ENCODE results near the gene AKR1D1. TPM values are rescaled to one million over a fixed set of nuclear protein-coding genes. Genes with fewer than 3 reads are reported as not detected.

AKR1D1 gene
- total and polyA plus RNA-seq, 10 of the 15 experiments (the other 5 are each of a cell fraction or from before 2014, with no cell fraction given): 0.09 to 0.34 TPM; not detected in 8

DNA sequence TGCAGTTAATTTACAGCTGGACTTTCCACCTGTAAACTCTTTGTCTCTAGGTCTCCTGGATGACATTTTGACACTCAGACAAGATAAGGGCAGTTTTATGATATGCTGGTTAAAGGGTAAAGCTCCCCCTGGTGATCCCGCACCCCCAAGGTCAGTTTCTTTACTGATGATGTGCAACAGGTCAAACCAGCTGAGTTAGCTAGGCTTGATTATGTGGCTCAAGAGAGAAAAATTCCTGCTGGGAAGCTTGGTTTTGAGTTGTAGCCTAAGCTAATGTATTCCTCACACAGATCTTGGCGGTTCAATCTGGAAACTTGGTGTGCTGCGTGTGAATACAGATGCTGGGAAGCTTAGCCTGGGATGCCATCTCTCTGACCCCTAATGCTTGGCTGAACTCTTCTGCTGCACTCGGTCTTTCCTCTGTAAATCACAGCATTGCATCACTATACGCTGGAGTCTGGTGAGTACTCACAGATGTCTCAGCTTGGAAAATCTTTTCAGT is 11.4 kb upstream of the AKR1D1 start (continued):
- TF ChIP-seq, protein P1, sequence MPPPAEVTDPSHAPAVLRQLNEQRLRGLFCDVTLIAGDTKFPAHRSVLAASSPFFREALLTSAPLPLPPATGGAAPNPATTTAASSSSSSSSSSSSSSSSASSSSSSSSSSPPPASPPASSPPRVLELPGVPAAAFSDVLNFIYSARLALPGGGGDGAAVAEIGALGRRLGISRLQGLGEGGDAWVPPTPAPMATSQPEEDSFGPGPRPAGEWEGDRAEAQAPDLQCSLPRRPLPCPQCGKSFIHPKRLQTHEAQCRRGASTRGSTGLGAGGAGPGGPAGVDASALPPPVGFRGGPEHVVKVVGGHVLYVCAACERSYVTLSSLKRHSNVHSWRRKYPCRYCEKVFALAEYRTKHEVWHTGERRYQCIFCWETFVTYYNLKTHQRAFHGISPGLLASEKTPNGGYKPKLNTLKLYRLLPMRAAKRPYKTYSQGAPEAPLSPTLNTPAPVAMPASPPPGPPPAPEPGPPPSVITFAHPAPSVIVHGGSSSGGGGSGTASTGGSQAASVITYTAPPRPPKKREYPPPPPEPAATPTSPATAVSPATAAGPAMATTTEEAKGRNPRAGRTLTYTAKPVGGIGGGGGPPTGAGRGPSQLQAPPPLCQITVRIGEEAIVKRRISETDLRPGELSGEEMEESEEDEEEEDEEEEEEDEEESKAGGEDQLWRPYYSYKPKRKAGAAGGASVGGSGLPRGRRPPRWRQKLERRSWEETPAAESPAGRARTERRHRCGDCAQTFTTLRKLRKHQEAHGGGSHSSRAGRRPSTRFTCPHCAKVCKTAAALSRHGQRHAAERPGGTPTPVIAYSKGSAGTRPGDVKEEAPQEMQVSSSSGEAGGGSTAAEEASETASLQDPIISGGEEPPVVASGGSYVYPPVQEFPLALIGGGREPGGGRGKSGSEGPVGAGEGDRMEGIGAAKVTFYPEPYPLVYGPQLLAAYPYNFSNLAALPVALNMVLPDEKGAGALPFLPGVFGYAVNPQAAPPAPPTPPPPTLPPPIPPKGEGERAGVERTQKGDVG (CRISPR knock-in tag; IDR thresholded peaks at IDR 0.05): no peak
- no peak for TF ChIP-seq ASH2L (IDR thresholded peaks at IDR 0.05; ENCODE audit: borderline replicate concordance, low read depth)
- TF ChIP-seq GATAD2B (conservative IDR thresholded peaks at IDR 0.05; ENCODE audit: low read depth): no peak

DNA sequence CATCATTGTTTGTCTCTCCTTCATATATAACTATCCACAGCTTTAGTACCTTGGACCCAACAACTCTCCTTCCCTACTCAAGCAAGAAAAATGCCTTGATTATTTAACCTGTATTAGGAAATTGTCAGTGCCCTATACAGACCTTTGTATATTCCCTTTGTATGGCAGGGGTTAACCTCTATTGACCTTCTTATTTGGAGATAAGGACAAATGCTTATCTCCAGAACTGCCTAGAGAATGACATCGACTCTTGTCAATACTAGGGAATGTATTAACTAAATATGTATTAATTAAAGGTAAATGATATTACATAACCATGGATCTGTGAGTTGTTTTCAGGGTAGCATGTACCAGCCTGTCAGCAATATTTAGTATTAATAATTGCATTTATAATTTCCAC is 10.4 kb upstream of the AKR1D1 start:
- H3K36me3 ChIP-seq (ENCODE audit: control insufficient read depth in 2 of 2, insufficient read depth in 2 of 2, low read length in 1 of 2): no peaks in the 10 kb centered on the region
- ATAC-seq (no peak), FAIRE-seq (no peak), DNase-seq (ENCODE audit: low read depth, low spot score) (no peak)
- H3K4me2 ChIP-seq (ENCODE audit: control insufficient read depth, insufficient read depth): no peak overlapping the region
- no peaks in the 10 kb centered on the region for H3K27me3 ChIP-seq (replicated peaks in 1 of 2; ENCODE audit: control insufficient read depth in 2 of 2, insufficient read depth in 2 of 2, low read length in 1 of 2)
- H3K79me2 ChIP-seq (ENCODE audit: control insufficient read depth, insufficient read depth, low read length): no peaks in the 10 kb centered on the region
- in situ Hi-C loops (cut with MboI): no loop called here
- no peak for TF ChIP-seq STAT3 (IDR thresholded peaks at IDR 0.05; ENCODE audit: low read depth, low read length)
- TF ChIP-seq, protein P1 (CRISPR knock-in tag; IDR thresholded peaks at IDR 0.05): no peak
- no peak for TF ChIP-seq WRNIP1 (IDR thresholded peaks at IDR 0.05; ENCODE audit: borderline replicate concordance, low read depth, low read length)
- no peak for TF ChIP-seq ZZZ3 (IDR thresholded peaks at IDR 0.05; ENCODE audit: control insufficient read depth, insufficient read length, low read depth)
- TF ChIP-seq ZNF384 (IDR thresholded peaks at IDR 0.05; ENCODE audit: borderline replicate concordance, low read depth, low read length): no peak
- TF ChIP-seq, protein P2, sequence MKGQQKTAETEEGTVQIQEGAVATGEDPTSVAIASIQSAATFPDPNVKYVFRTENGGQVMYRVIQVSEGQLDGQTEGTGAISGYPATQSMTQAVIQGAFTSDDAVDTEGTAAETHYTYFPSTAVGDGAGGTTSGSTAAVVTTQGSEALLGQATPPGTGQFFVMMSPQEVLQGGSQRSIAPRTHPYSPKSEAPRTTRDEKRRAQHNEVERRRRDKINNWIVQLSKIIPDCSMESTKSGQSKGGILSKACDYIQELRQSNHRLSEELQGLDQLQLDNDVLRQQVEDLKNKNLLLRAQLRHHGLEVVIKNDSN (IDR thresholded peaks at IDR 0.05; ENCODE audit: borderline replicate concordance, extremely low read length, insufficient read depth, low read depth, low read length): no peak
- TF ChIP-seq, protein P3, sequence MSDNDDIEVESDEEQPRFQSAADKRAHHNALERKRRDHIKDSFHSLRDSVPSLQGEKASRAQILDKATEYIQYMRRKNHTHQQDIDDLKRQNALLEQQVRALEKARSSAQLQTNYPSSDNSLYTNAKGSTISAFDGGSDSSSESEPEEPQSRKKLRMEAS (IDR thresholded peaks at IDR 0.05; ENCODE audit: low read depth, low read length): no peak
- TF ChIP-seq SMARCA5 (IDR thresholded peaks at IDR 0.05): no peak
- no peak for TF ChIP-seq EP300 (IDR thresholded peaks at IDR 0.05; ENCODE audit: borderline replicate concordance in 1 of 2, control insufficient read depth in 1 of 2, low read depth in 2 of 2, low read length in 2 of 2)
- TF ChIP-seq HCFC1 (IDR thresholded peaks at IDR 0.05; ENCODE audit: low read length): no peak
- TF ChIP-seq SP1 (IDR thresholded peaks at IDR 0.05; ENCODE audit: low read depth, low read length): no peak
- H3K4me1 ChIP-seq (ENCODE audit: control insufficient read depth, insufficient read depth, low read length): no peaks in the 10 kb centered on the region
- SMC1A ChIA-PET (ENCODE audit: uncharacterized antibody, unreplicated experiment): interaction anchor here (0.9 to 3.2 kb wide), 7 partner anchors 21 to 165 kb away, joined by 3 to 12 read pairs (median 4); no protein-coding TSS in a partner anchor
- H3K4me3 ChIP-seq: no peak overlapping the region
- H2AFZ ChIP-seq (ENCODE audit: control insufficient read depth, low read depth, low read length): no peak overlapping the region
- no peaks in the 10 kb centered on the region for H4K20me1 ChIP-seq (ENCODE audit: control insufficient read depth, insufficient read depth)
- intact Hi-C loops (cut with micrococcal nuclease; ENCODE audit: unreplicated experiment): no loop called here
- BruUV-seq (replicated peaks): no TSS peak
- WGBS (ENCODE audit: insufficient coverage, insufficient replicate concordance, low lambda C conversion rate, missing lambda C conversion rate): 0% methylated on average over 1 of the region's 1 CpG
- CTCF ChIA-PET: interaction anchor here (1.1 to 1.5 kb wide), 6 partner anchors 13 to 673 kb away, joined by 3 to 5 read pairs (median 4); no protein-coding TSS in a partner anchor
- no peak overlapping the region for H3K9ac ChIP-seq (ENCODE audit: control insufficient read depth, insufficient read depth, low read length)
- no peak overlapping the region for H3K27ac ChIP-seq (ENCODE audit: control insufficient read depth, insufficient read depth)
- no peaks in the 10 kb centered on the region for H3K9me3 ChIP-seq (replicated peaks; ENCODE audit: control insufficient read depth, insufficient read depth, low read length)
- POLR2A ChIA-PET: no interaction called here
- RAD21 ChIA-PET (ENCODE audit: unreplicated experiment): interaction anchor here (1.1 to 1.4 kb wide), 2 partner anchors 42 to 66 kb away, joined by 3 read pairs; no protein-coding TSS in a partner anchor

Data from GM12878 (cell line).